ENCODE results near the gene RBM33.

DNA sequence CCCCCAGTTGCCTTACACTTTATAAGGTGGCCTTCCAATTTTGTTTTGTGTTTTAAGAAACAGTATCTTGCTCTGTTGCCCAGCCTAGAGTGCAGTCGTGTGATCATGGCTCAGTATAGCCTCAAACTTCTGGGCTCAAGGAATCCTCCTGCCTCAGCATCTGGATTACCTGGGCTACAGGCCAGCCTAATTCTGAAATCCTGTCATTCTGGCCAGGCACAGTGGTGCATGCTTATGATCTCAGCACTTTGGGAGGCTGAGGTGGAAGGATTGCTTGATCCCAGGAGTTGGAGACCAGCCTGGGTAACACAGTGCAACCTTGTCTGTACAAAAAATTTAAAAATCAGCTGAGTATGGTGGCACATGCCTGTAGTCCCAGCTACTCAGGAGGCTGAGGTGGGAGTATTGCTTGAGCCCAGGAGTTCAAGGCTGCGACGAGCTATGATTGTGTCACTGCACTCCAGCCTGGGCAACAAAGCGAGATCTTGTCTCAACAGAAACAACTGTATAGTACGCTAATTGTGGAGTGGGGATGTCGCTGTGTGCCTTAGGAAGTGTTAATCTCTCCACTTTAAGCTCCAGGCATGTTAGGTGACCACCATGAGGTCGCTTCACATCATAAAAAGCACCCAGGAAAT, 24.7 kb upstream of the RBM33 start:
- TF ChIP-seq, protein P1, sequence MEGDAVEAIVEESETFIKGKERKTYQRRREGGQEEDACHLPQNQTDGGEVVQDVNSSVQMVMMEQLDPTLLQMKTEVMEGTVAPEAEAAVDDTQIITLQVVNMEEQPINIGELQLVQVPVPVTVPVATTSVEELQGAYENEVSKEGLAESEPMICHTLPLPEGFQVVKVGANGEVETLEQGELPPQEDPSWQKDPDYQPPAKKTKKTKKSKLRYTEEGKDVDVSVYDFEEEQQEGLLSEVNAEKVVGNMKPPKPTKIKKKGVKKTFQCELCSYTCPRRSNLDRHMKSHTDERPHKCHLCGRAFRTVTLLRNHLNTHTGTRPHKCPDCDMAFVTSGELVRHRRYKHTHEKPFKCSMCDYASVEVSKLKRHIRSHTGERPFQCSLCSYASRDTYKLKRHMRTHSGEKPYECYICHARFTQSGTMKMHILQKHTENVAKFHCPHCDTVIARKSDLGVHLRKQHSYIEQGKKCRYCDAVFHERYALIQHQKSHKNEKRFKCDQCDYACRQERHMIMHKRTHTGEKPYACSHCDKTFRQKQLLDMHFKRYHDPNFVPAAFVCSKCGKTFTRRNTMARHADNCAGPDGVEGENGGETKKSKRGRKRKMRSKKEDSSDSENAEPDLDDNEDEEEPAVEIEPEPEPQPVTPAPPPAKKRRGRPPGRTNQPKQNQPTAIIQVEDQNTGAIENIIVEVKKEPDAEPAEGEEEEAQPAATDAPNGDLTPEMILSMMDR (IDR thresholded peaks at IDR 0.05), result no peak
- TF ChIP-seq HDAC2 (IDR thresholded peaks at IDR 0.05), result no peak
- TF ChIP-seq EP300 (IDR thresholded peaks at IDR 0.05), result no peak
- TF ChIP-seq BHLHE40 (IDR thresholded peaks at IDR 0.05; ENCODE audit: low read depth, low read length), result no peak
- no peak for TF ChIP-seq PHF8 (IDR thresholded peaks at IDR 0.05; ENCODE audit: borderline replicate concordance, low read depth)
- no peak for TF ChIP-seq HOXB13 (CRISPR knock-in tag; IDR thresholded peaks at IDR 0.05; ENCODE audit: low read depth)
- TF ChIP-seq, protein P2, sequence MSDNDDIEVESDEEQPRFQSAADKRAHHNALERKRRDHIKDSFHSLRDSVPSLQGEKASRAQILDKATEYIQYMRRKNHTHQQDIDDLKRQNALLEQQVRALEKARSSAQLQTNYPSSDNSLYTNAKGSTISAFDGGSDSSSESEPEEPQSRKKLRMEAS (IDR thresholded peaks at IDR 0.05), result no peak

All from A549 (cell line).